HFFc6 (cell line): ENCODE results near the gene POLD4. TPM values are rescaled to one million over a fixed set of nuclear protein-coding genes. Genes with fewer than 3 reads are reported as not detected.

ENCODE experiments used
- DNase-seq: peaks from one replicate; pipeline ENCODE4 v3.0.0-alpha.2; 2018
- H3K27ac Mint-ChIP-seq: 2 replicates; pipeline ENCODE4 v1.8.0; 2020; ENCODE audit warnings: mild to moderate bottlenecking, mixed read lengths
- H3K27me3 Mint-ChIP-seq: 2 replicates; pipeline ENCODE4 v1.8.0; 2021; ENCODE audit warnings: mild to moderate bottlenecking, moderate library complexity, mixed read lengths; ENCODE audit not compliant: insufficient read depth
- H3K36me3 Mint-ChIP-seq: 2 replicates; pipeline ENCODE4 v1.8.0; 2021; ENCODE audit warnings: low read depth, mixed read lengths
- H3K4me1 Mint-ChIP-seq: 2 replicates; pipeline ENCODE4 v1.8.0; 2020; ENCODE audit warnings: low read depth, mixed read lengths
- H3K4me3 Mint-ChIP-seq: 2 replicates; pipeline ENCODE4 v1.8.0; 2020; ENCODE audit warnings: mild to moderate bottlenecking, moderate library complexity, mixed read lengths
- H3K9me3 Mint-ChIP-seq: 2 replicates; pipeline ENCODE4 v1.8.0; 2020; ENCODE audit warnings: mild to moderate bottlenecking, mixed read lengths
- total RNA-seq, 6 experiments: library from RNA; stranded (reverse); fragmentation: NEBNext Ultra II Directional; extraction: Animal tissue kit (Norgen Biotek cat#: 25700); gene quantifications; 2 replicates in 1 of 6; 3 replicates in 5 of 6; pipeline ENCODE4 v1.2.3, GENCODE V29; 2021
- TF ChIP-seq, protein P1 (sequence below): fragments of 200-600 bp; sonication (generic); IDR thresholded peaks from 2 replicates; pipeline ENCODE4 v1.5.0; 2021; ENCODE audit warnings: antibody characterized with exemption, mild to moderate bottlenecking

POLD4 gene
- total RNA-seq, 6 experiments from 2014 or later = 69.1 to 80.7 (median 70.9) TPM

DNA sequence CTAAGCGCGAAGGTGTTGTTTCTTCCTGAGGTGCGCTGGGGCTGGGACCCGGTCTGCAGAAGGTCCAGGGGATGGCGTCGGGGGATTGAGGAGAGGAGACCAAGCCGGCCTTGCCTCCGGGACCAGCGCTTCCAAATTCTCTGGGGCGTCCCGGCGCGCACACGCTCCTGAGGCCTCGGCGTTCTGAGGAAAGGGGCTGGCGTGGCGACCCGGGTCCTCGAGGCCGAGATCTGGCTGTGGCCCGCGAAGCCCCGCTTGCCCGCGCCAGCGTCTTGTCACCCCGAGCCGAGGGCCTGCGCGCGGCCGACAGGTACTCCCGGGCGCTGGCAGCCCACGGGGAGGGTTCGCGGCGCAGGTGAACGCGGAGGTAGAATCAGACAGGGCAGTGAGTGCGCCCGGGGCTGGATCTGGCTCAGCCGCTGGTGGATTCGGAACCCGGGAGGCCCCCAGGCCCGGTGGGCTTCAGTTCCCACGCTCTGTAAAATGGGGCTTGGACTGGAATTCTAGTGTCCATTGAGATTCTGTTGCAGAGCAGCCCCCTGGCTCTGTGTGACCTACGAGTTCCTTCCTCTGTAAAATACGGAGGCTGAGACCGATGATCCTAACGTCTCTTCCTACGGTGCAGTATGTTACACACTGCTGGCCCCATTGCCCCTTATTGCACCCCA is 35.3 kb downstream of the POLD4 start:
- H3K27ac Mint-ChIP-seq = peak overlapping the region; percentile 86
- peak overlapping the region; percentile 92 for H3K4me3 Mint-ChIP-seq
- DNase-seq = no peak
- TF ChIP-seq, protein P1, sequence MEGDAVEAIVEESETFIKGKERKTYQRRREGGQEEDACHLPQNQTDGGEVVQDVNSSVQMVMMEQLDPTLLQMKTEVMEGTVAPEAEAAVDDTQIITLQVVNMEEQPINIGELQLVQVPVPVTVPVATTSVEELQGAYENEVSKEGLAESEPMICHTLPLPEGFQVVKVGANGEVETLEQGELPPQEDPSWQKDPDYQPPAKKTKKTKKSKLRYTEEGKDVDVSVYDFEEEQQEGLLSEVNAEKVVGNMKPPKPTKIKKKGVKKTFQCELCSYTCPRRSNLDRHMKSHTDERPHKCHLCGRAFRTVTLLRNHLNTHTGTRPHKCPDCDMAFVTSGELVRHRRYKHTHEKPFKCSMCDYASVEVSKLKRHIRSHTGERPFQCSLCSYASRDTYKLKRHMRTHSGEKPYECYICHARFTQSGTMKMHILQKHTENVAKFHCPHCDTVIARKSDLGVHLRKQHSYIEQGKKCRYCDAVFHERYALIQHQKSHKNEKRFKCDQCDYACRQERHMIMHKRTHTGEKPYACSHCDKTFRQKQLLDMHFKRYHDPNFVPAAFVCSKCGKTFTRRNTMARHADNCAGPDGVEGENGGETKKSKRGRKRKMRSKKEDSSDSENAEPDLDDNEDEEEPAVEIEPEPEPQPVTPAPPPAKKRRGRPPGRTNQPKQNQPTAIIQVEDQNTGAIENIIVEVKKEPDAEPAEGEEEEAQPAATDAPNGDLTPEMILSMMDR = no peak; the same call in 1 of the 2 replicates
- no peaks in the 10 kb centered on the region for H3K9me3 Mint-ChIP-seq
- no peaks in the 10 kb centered on the region for H3K36me3 Mint-ChIP-seq
- H3K4me1 Mint-ChIP-seq = peaks cover 16% of the 10 kb centered on the region
- no peaks in the 10 kb centered on the region; the same call in 1 of the 2 replicates for H3K27me3 Mint-ChIP-seq

DNA sequence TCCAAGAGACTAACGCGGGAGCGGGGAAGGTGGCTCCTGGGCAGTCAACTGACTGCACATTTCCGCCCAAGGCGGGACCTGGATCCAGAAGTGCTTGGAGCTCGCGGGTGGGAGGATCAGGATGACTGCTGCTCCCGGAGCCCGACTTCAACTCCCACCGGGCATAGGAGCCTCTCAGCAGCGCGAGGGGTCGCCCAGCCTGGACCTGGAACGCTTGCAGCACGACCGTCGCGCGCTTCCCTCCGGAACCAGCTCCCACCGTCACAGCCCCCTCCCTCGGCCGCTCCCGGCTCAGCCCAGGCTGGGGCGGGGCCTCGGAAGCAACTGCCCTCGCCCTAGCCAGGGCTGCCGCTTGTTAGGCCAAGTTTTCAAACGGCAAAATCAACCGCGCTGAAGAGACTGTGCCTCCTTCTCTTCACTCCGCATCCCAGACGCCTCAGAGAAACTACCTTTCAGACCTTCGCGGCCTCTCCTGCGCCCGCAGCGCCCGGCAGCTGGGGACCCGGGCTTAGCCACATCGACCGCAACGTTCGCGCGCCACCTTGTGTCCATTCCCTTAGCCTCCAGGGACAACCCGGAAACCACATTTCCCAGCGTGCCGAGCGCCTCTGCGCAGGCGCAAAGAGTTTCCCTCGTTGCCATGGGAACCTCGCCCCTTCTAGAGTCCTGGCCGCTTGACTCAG is 36.0 kb downstream of the POLD4 start:
- DNase-seq = peak; percentile 92
- Mint-ChIP-seq H3K27me3 (no peaks in the 10 kb centered on the region; the same call in 1 of the 2 replicates), H3K36me3 (no peaks in the 10 kb centered on the region), H3K4me1 (peaks cover 16% of the 10 kb centered on the region), H3K9me3 (no peaks in the 10 kb centered on the region), H3K27ac (peak overlapping the region; percentile 86), H3K4me3 (peak overlapping the region; percentile 92)
- TF ChIP-seq, protein P1 = peak; percentile 94

DNA sequence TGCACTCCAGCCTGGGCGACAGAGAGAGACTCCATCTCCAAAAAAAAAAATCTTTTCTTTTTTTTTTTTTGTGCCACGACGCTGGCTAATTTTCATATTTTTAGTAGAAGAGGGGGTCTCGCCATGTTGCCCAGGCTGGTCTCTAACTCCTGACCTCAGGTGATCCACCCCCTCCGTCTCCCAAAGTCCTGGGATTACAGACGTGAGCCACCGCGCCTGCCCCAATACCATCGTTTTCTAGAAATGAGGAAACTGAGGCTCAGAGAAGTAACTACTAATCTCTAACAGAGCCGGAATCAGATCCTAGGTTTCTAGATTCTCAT is 36.5 kb downstream of the POLD4 start:
- no peaks in the 10 kb centered on the region for H3K36me3 Mint-ChIP-seq
- H3K4me1 Mint-ChIP-seq = peaks cover 16% of the 10 kb centered on the region
- DNase-seq = no peak
- H3K27ac Mint-ChIP-seq = peak overlapping the region; percentile 86
- H3K4me3 Mint-ChIP-seq = peak overlapping the region; percentile 92
- no peaks in the 10 kb centered on the region; the same call in 1 of the 2 replicates for H3K27me3 Mint-ChIP-seq
- no peaks in the 10 kb centered on the region for H3K9me3 Mint-ChIP-seq
- TF ChIP-seq, protein P1 = no peak

DNA sequence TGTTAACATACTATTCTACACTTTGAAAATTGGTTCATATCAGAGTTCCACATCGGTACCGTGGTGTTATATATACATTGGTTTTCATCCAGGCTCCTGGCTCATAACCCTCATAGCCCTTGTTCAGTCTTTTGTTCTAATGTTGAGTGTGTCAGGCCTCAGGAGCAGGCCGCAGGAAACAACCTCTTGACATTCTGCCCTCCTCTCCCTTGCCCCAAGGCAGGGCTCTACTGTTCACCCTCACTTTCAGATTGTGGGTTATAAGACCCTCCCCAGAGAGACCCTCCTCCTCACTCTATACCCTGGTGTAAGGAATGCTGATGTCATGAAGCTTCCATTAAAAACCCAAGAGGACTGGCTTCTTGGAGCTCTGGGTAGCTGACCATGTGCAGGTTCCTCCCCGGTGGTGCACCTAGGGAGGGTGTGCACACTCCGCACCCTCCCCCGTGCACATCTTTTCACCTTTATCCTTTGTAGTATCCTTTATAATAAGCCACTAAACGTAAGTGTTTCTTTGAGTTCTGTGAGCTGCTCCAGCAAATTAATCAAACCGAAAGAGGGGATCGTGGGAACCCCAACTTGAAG is 37.9 kb downstream of the POLD4 start:
- Mint-ChIP-seq H3K27ac (no peak overlapping the region), H3K4me1 (peaks cover 15% of the 10 kb centered on the region), H3K27me3 (no peaks in the 10 kb centered on the region; the same call in 1 of the 2 replicates), H3K4me3 (no peak overlapping the region; the same call in 1 of the 2 replicates), H3K9me3 (no peaks in the 10 kb centered on the region), H3K36me3 (no peaks in the 10 kb centered on the region)
- TF ChIP-seq, protein P1 = no peak
- DNase-seq = no peak

DNA sequence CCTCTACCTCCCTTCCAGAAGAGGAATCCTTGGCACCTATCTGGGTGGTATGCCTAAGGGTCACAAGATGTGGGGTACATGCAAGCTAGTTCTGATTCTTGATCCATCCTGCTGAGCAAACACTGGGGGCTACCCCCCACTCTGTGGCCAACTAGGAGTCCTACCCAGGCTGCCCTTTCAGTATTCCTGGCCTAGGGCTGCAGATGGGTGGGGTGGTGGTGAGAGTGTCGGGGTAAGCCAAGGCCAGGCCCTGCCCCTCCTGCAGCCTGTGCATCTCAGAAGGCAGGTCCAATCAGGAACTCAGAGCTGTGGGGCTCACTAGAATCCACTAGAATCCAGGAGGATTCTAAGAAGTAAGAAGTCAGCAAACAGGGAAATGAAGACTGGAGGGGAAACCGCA is 39.1 kb downstream of the POLD4 start:
- H3K36me3 Mint-ChIP-seq = no peaks in the 10 kb centered on the region
- no peak for DNase-seq
- no peak overlapping the region for H3K27ac Mint-ChIP-seq
- no peaks in the 10 kb centered on the region for H3K9me3 Mint-ChIP-seq
- peaks cover 7% of the 10 kb centered on the region for H3K4me1 Mint-ChIP-seq
- no peak overlapping the region for H3K4me3 Mint-ChIP-seq
- H3K27me3 Mint-ChIP-seq = no peaks in the 10 kb centered on the region
- TF ChIP-seq, protein P1 = no peak
